ENCODE data around the gene ELP1.

- TF ChIP-seq, protein P1, sequence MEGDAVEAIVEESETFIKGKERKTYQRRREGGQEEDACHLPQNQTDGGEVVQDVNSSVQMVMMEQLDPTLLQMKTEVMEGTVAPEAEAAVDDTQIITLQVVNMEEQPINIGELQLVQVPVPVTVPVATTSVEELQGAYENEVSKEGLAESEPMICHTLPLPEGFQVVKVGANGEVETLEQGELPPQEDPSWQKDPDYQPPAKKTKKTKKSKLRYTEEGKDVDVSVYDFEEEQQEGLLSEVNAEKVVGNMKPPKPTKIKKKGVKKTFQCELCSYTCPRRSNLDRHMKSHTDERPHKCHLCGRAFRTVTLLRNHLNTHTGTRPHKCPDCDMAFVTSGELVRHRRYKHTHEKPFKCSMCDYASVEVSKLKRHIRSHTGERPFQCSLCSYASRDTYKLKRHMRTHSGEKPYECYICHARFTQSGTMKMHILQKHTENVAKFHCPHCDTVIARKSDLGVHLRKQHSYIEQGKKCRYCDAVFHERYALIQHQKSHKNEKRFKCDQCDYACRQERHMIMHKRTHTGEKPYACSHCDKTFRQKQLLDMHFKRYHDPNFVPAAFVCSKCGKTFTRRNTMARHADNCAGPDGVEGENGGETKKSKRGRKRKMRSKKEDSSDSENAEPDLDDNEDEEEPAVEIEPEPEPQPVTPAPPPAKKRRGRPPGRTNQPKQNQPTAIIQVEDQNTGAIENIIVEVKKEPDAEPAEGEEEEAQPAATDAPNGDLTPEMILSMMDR (IDR thresholded peaks at IDR 0.05), result no peak
- no peak for TF ChIP-seq POLR2A (IDR thresholded peaks at IDR 0.05)
These were observed 38.8 kb upstream of the ELP1 start for GRCh38 chr9:108972626-108973209.
